Prostate gland (tissue), 2 donors: Measurements from ENCODE around the gene ADAM8. TPM values are rescaled to one million over a fixed set of nuclear protein-coding genes. Genes with fewer than 3 reads are reported as not detected.
A peak's percentile ranks its signal among the peaks of the same experiment; 100 is the strongest.

Source experiments
- DNase-seq: peaks from one replicate; pipeline ENCODE4 v3.0.0-alpha.2; 2019; ENCODE audit warnings: low spot score
- H3K27ac ChIP-seq, 2 donors: fragments of 200-600 bp; sonication (generic); 2 replicates each; pipeline ENCODE4 v1.5.1; 2017 to 2019
- H3K27me3 ChIP-seq: fragments of 200-600 bp; sonication (generic); replicated peaks from 2 replicates; pipeline ENCODE4 v1.5.1; 2019; ENCODE audit not compliant: insufficient read depth
- H3K36me3 ChIP-seq, 2 donors: fragments of 200-600 bp; sonication (generic); 1 replicate in 1 of 2; 2 replicates in 1 of 2; pipeline versions ENCODE4 v1.5.1 to v1.8.1; 2017 to 2019
- H3K4me1 ChIP-seq: fragments of 200-600 bp; sonication (generic); replicated peaks from 2 replicates; pipeline ENCODE4 v1.5.1; 2019
- H3K4me3 ChIP-seq, 2 donors: fragments of 200-600 bp; sonication (generic); 2 replicates each; pipeline ENCODE4 v1.5.1; 2017 to 2019
- H3K9me3 ChIP-seq: fragments of 200-600 bp; sonication (generic); 2 replicates; pipeline ENCODE4 v1.5.1; 2017
- CTCF ChIP-seq, 4 experiments: fragments of 200-600 bp in 2 of 4; fragments of 450-650 bp in 2 of 4; sonication (generic) in 2 of 4; IDR thresholded peaks; 1 replicate in 3 of 4; 2 replicates in 1 of 4; pipeline ENCODE4 v1.5.1; 2016 to 2019; ENCODE audit warnings: antibody characterized with exemption in 4 of 4, mild to moderate bottlenecking in 2 of 4, moderate library complexity in 2 of 4
- POLR2A ChIP-seq: fragments of 450-650 bp; IDR thresholded peaks from one replicate; pipeline ENCODE4 v1.6.1; 2016; ENCODE audit warnings: antibody characterized with exemption, mild to moderate bottlenecking
- POLR2AphosphoS5 ChIP-seq: sonication (generic); formaldehyde crosslinking; IDR thresholded peaks from one replicate; pipeline ENCODE4 v1.6.1; 2017; ENCODE audit warnings: antibody characterized with exemption
- WGBS: methylation state at CpG from one replicate; pipeline ENCODE4 v1.1.5; 2018; 5-methylcytosine and 5-hydroxymethylcytosine counted together
- intact Hi-C: fragments of 100-400 bp; cut with DNase I; formaldehyde crosslinking; loops from one replicate; pipeline ENCODE4 v1.14.2; 2022
- total RNA-seq, 2 donors: library from RNA; depleted of rRNA; stranded (reverse); fragments of >200 nt; gene quantifications; one replicate each; pipeline ENCODE4 v1.1.0, GENCODE V29; 2016

Gene ADAM8
- total RNA-seq, 2 donors from 2014 or later: 7.2 to 7.4 TPM

GRCh38 chr10:133239990-133240389, 36.7 kb downstream of the ADAM8 start:
- WGBS: 84% methylated on average over 15 of the region's 15 CpGs
- H3K9me3 ChIP-seq: no peaks in the 10 kb centered on the region
- intact Hi-C loops: no loop called here
- no peak overlapping the region for H3K27ac ChIP-seq
- no peak overlapping the region for H3K4me3 ChIP-seq
- H3K4me1 ChIP-seq: peaks cover 10% of the 10 kb centered on the region
- H3K27me3 ChIP-seq: peaks cover 44% of the 10 kb centered on the region
- no peak for DNase-seq
- no peak for TF ChIP-seq POLR2AphosphoS5
- no peak for TF ChIP-seq POLR2A
- TF ChIP-seq CTCF (IDR thresholded peaks at IDR 0.05): no peak
- no peaks in the 10 kb centered on the region for H3K36me3 ChIP-seq

- H3K4me3 ChIP-seq: no peak overlapping the region
- 53% methylated on average over 15 of the region's 15 CpGs for WGBS
- no peaks in the 10 kb centered on the region for H3K9me3 ChIP-seq
- no peaks in the 10 kb centered on the region for H3K36me3 ChIP-seq
- peaks cover 10% of the 10 kb centered on the region for H3K4me1 ChIP-seq
- H3K27ac ChIP-seq: no peak overlapping the region
- peaks cover 45% of the 10 kb centered on the region for H3K27me3 ChIP-seq
- no peak for TF ChIP-seq POLR2AphosphoS5
- TF ChIP-seq POLR2A: no peak
- no peak for TF ChIP-seq CTCF (IDR thresholded peaks at IDR 0.05)
- DNase-seq: no peak
- intact Hi-C loops: no loop called here
Observed at GRCh38 chr10:133238466-133238804, 38.2 kb downstream of the ADAM8 start.

- intact Hi-C loops: no loop called here
- H3K9me3 ChIP-seq: no peaks in the 10 kb centered on the region
- no peak within 1 kb of the TSS for H3K27ac ChIP-seq
- H3K4me1 ChIP-seq: peaks cover 10% of the 10 kb centered on the region
- no peak for DNase-seq
- 14% methylated on average over 40 of the region's 60 CpGs for WGBS
- peak within 1 kb of the TSS in 1 of 2 donors; percentile 27 for H3K4me3 ChIP-seq
- no peaks in the 10 kb centered on the region for H3K36me3 ChIP-seq
- TF ChIP-seq POLR2AphosphoS5 (no peak), POLR2A (no peak), CTCF (IDR thresholded peaks at IDR 0.05) (no peak)
- peaks cover 48% of the 10 kb centered on the region for H3K27me3 ChIP-seq
Observed at GRCh38 chr10:133237588-133238465, 38.8 kb downstream of the ADAM8 start, which contains the start of gene VENTX. Gene VENTX (plus strand): TSS chr10:133237855. CDS start chr10:133237915, 60 bp downstream.

GRCh38 chr10:133237241-133237587, 39.5 kb downstream of the ADAM8 start:
- Histone ChIP-seq H3K27ac (no peak overlapping the region), H3K4me1 (peaks cover 10% of the 10 kb centered on the region), H3K36me3 (no peaks in the 10 kb centered on the region), H3K4me3 (peak overlapping the region in 1 of 2 donors; percentile 27), H3K27me3 (peaks cover 49% of the 10 kb centered on the region), H3K9me3 (no peaks in the 10 kb centered on the region)
- intact Hi-C loops: no loop called here
- 3% methylated on average over 24 of the region's 32 CpGs for WGBS
- DNase-seq: no peak
- no peak for TF ChIP-seq POLR2AphosphoS5
- TF ChIP-seq POLR2A: no peak
- no peak for TF ChIP-seq CTCF (IDR thresholded peaks at IDR 0.05)
